NCI-H1436 (cell line): ENCODE data around the gene AKNA.

Source experiments
- DNase-seq: peaks from one replicate; lab custom pipeline; 2025; lab: John Stamatoyannopoulos, UW

The AKNA gene

GRCh38 chr9:114416906-114417305 lies 29.1 kb upstream of the AKNA start:
- no peak for DNase-seq

- no peak for DNase-seq
Measured at GRCh38 chr9:114416290-114416689, 28.5 kb upstream of the AKNA start.

- DNase-seq: no peak
Measured at GRCh38 chr9:114414346-114414745, 26.6 kb upstream of the AKNA start.

GRCh38 chr9:114413861-114414301 lies 26.1 kb upstream of the AKNA start:
- DNase-seq: no peak

- no peak for DNase-seq
Measured at GRCh38 chr9:114412048-114412683, 24.4 kb upstream of the AKNA start.

- DNase-seq: no peak
Measured at GRCh38 chr9:114411452-114411851, 23.7 kb upstream of the AKNA start.

- no peak for DNase-seq
Measured at GRCh38 chr9:114410910-114411309, 23.1 kb upstream of the AKNA start.

GRCh38 chr9:114409842-114410241 lies 22.1 kb upstream of the AKNA start:
- no peak for DNase-seq

GRCh38 chr9:114409103-114409780 lies 21.5 kb upstream of the AKNA start:
- DNase-seq: no peak

- DNase-seq: no peak
Measured at GRCh38 chr9:114408645-114409044, 20.9 kb upstream of the AKNA start.

GRCh38 chr9:114407889-114408288 lies 20.1 kb upstream of the AKNA start:
- DNase-seq: no peak

- DNase-seq: no peak
Measured at GRCh38 chr9:114406441-114406840, 18.7 kb upstream of the AKNA start.

- DNase-seq: peak; percentile 68
Measured at GRCh38 chr9:114405294-114406034, 17.7 kb upstream of the AKNA start.

GRCh38 chr9:114404531-114404930 lies 16.7 kb upstream of the AKNA start:
- DNase-seq: no peak

GRCh38 chr9:114403153-114403756 lies 15.5 kb upstream of the AKNA start:
- DNase-seq: no peak

- no peak for DNase-seq
Measured at GRCh38 chr9:114401344-114401743, 13.6 kb upstream of the AKNA start.

- DNase-seq: no peak
Measured at GRCh38 chr9:114400772-114401171, 13.0 kb upstream of the AKNA start.

- no peak for DNase-seq
Measured at GRCh38 chr9:114400219-114400618, 12.4 kb upstream of the AKNA start.

GRCh38 chr9:114399381-114399780 lies 11.6 kb upstream of the AKNA start:
- no peak for DNase-seq

GRCh38 chr9:114397848-114398605 lies 10.2 kb upstream of the AKNA start:
- DNase-seq: peak; percentile 93

GRCh38 chr9:114397219-114397847 lies 9.6 kb upstream of the AKNA start:
- no peak for DNase-seq
